K562 (cell line): ENCODE measurements around the gene WDCP.

Experiments
- EP400 ChIP-seq: fragments of 450-650 bp; IDR thresholded peaks from 2 replicates; pipeline ENCODE4 v1.6.1; 2017; ENCODE audit warnings: antibody characterized with exemption, mild to moderate bottlenecking, moderate library complexity
- IRF1 ChIP-seq: sonication (generic); formaldehyde crosslinking; IDR thresholded peaks from 2 replicates; pipeline ENCODE4 v1.8.0; 2022; ENCODE audit warnings: missing genetic modification reagents, mild to moderate bottlenecking, borderline replicate concordance
- RAD21 ChIP-seq, 2 experiments: fragments of 250-450 bp in 1 of 2; fragments of 450-650 bp in 1 of 2; sonication (Bioruptor Pico) in 1 of 2; formaldehyde crosslinking in 1 of 2; IDR thresholded peaks in 1 of 2; conservative IDR thresholded peaks in 1 of 2; 2 replicates each; pipeline versions ENCODE4 v1.4.0 to v1.8.0; 2020 to 2022; ENCODE audit warnings: mild to moderate bottlenecking in 2 of 2, moderate library complexity in 1 of 2
- TEAD2 ChIP-seq: fragments of 450-650 bp; IDR thresholded peaks from 2 replicates; pipeline ENCODE4 v1.6.1; 2016; ENCODE audit warnings: missing genetic modification characterization, control low read depth, missing compliant biosample characterization

GRCh38 chr2:24085200-24085489 is 38.0 kb upstream of the WDCP start:
- TF ChIP-seq RAD21 (CRISPR knock-in tag; conservative IDR thresholded peaks at IDR 0.05 in 1 of 2, IDR thresholded peaks at IDR 0.05 in 1 of 2) (no peak), TEAD2 (tag) (no peak), EP400 (no peak), IRF1 (CRISPR knock-in tag) (no peak)
